NCI-H1105 treated with DMSO at 0.1 percent for 48 hours (cell line): ENCODE data around the gene PNPT1.
"Not testable (repeated sequence)": the region's sequence is repeated elsewhere in the genome, so short reads cannot be mapped to it uniquely, and the experiment has no call there.

Source experiments
- DNase-seq: peaks from one replicate; lab custom pipeline; 2025; lab: John Stamatoyannopoulos, UW

Gene PNPT1

GRCh38 chr2:55596795-55597194 lies 96.8 kb downstream of the PNPT1 start:
- DNase-seq, result not testable (repeated sequence)

DNA sequence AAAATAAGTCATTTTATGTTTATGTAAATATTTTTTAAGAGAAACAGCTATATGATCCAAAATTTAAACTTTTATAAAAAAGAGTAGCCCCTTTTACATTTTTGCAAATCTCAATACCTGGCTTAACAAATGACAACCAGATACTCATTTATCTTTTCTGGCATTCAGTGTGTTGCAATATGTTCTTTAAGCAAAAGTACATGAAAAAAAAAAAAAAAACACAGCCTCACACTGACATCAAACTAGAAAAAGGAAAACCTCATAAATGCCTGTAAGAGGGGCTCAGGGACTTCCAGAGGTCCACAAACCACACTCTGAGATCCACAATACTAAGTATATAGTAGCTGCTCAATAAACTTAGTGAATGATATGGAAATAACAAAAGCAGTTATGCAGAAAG lies 98.1 kb downstream of the PNPT1 start:
- DNase-seq, result no peak

GRCh38 chr2:55592130-55592529 lies 101.5 kb downstream of the PNPT1 start:
- no peak for DNase-seq

DNA sequence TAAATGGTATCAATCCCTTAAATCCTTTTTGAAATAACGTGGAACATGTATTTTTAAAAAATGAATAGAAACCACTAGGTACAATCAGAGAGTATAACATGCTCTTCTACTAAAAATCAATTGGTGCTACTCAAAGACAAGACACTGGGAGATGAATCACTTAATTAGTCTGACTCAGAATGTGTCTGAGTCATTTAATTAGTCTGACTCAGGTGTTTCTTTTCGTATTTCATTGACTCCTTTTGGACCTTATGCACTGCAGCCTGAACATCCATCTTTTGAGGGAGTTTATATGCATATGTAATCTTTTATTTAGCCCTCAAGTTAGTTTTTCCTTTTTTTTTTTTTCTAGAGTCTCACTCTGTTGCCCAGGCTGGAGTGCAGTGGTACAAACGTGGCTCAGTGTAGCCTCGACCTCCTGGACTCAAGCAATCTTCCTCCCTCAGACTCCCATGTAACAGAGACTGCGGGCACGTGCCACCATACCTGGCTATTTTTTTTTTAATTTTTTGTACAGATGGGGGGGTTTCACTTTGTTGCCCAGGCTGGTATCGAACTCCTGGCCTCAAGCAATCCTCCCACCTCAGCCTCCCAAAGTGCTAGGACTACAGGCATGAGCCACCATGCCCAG lies 102.7 kb downstream of the PNPT1 start:
- DNase-seq, result no peak

- DNase-seq, result no peak
These were observed 108.1 kb downstream of the PNPT1 start for GRCh38 chr2:55585451-55586080.
